SJCRH30 (cell line): ENCODE results near the gene CDKL4. TPM values are rescaled to one million over a fixed set of nuclear protein-coding genes. Genes with fewer than 3 reads are reported as not detected.
"Not testable (repeated sequence)": the region's sequence is repeated elsewhere in the genome, so short reads cannot be mapped to it uniquely, and the experiment has no call there.

ENCODE experiments used
- DNase-seq, 2 experiments: peaks; one replicate each; pipeline ENCODE4 v3.0.0-alpha.2; 2015 to 2020
- H3K27ac ChIP-seq: fragments of 250-450 bp; sonication (Bioruptor Pico); 2 replicates; pipeline ENCODE4 v1.5.1; 2020; ENCODE audit warnings: mild to moderate bottlenecking, moderate library complexity
- H3K27me3 ChIP-seq: fragments of 250-450 bp; sonication (Bioruptor Pico); 2 replicates; pipeline ENCODE4 v1.5.1; 2020; ENCODE audit warnings: mild to moderate bottlenecking, moderate library complexity
- H3K36me3 ChIP-seq: fragments of 250-450 bp; sonication (Bioruptor Pico); 2 replicates; pipeline ENCODE4 v1.5.1; 2020; ENCODE audit warnings: mild to moderate bottlenecking, moderate library complexity
- H3K4me1 ChIP-seq: fragments of 250-450 bp; sonication (Bioruptor Pico); 2 replicates; pipeline ENCODE4 v1.5.1; 2020; ENCODE audit warnings: mild to moderate bottlenecking, moderate library complexity
- H3K4me3 ChIP-seq: fragments of 250-450 bp; sonication (Bioruptor Pico); 2 replicates; pipeline ENCODE4 v1.5.1; 2020; ENCODE audit warnings: mild to moderate bottlenecking, moderate library complexity
- H3K9me3 ChIP-seq: fragments of 250-450 bp; sonication (Bioruptor Pico); replicated peaks from 2 replicates; pipeline ENCODE4 v1.5.1; 2020; ENCODE audit warnings: mild to moderate bottlenecking, moderate library complexity
- total RNA-seq: library from RNA; depleted of rRNA; stranded (reverse); fragments of >200 nt; shearing (Covaris generic); gene quantifications from 2 replicates; pipeline ENCODE4 v1.2.3, GENCODE V29; 2014

Gene CDKL4
- total RNA-seq, 1 experiment from 2014 or later = 0.12 TPM

- no peak for DNase-seq
- no peaks in the 10 kb centered on the region for H3K27me3 ChIP-seq
- H3K27ac ChIP-seq = no peak overlapping the region
- no peaks in the 10 kb centered on the region for H3K4me1 ChIP-seq
- no peaks in the 10 kb centered on the region for H3K9me3 ChIP-seq
- no peak overlapping the region for H3K4me3 ChIP-seq
- peaks cover 33% of the 10 kb centered on the region for H3K36me3 ChIP-seq
These were observed 2.7 kb upstream of the CDKL4 start for GRCh38 chr2:39246382-39246980.

- not testable (repeated sequence) for H3K4me1 ChIP-seq, H3K9me3 ChIP-seq, H3K27ac ChIP-seq, H3K27me3 ChIP-seq, DNase-seq, H3K4me3 ChIP-seq
- H3K36me3 ChIP-seq = peaks cover 20% of the 10 kb centered on the region
These were observed 1.3 kb upstream of the CDKL4 start for GRCh38 chr2:39244963-39245625.

- peaks cover 12% of the 10 kb centered on the region for H3K36me3 ChIP-seq
- DNase-seq, H3K9me3 ChIP-seq, H3K27ac ChIP-seq, H3K4me3 ChIP-seq, H3K4me1 ChIP-seq, H3K27me3 ChIP-seq: not testable (repeated sequence)
These were observed 582 bp upstream of the CDKL4 start for GRCh38 chr2:39244241-39244862.

- no peak overlapping the region for H3K4me3 ChIP-seq
- H3K27me3 ChIP-seq = no peaks in the 10 kb centered on the region
- H3K36me3 ChIP-seq = no peaks in the 10 kb centered on the region
- no peak overlapping the region for H3K27ac ChIP-seq
- no peak for DNase-seq
- no peaks in the 10 kb centered on the region for H3K4me1 ChIP-seq
- H3K9me3 ChIP-seq = no peaks in the 10 kb centered on the region
These were observed 2.2 kb downstream of the CDKL4 start for GRCh38 chr2:39241588-39241987.

GRCh38 chr2:39240758-39241157 is 3.0 kb downstream of the CDKL4 start:
- no peak for DNase-seq
- H3K27me3 ChIP-seq = no peaks in the 10 kb centered on the region
- H3K9me3 ChIP-seq = no peaks in the 10 kb centered on the region
- no peak overlapping the region for H3K27ac ChIP-seq
- no peaks in the 10 kb centered on the region for H3K36me3 ChIP-seq
- H3K4me3 ChIP-seq = no peak overlapping the region
- no peaks in the 10 kb centered on the region for H3K4me1 ChIP-seq

GRCh38 chr2:39234754-39235153 is 9.0 kb downstream of the CDKL4 start:
- Histone ChIP-seq H3K36me3 (no peaks in the 10 kb centered on the region), H3K9me3 (no peaks in the 10 kb centered on the region), H3K27me3 (no peaks in the 10 kb centered on the region), H3K4me1 (no peaks in the 10 kb centered on the region), H3K4me3 (no peak overlapping the region), H3K27ac (no peak overlapping the region)
- no peak for DNase-seq

- no peaks in the 10 kb centered on the region for H3K27me3 ChIP-seq
- DNase-seq = no peak
These were observed 11.6 kb downstream of the CDKL4 start for GRCh38 chr2:39232141-39232540.

GRCh38 chr2:39228413-39229209 is 15.2 kb downstream of the CDKL4 start:
- no peak overlapping the region for H3K4me3 ChIP-seq
- no peak overlapping the region for H3K27ac ChIP-seq
- no peaks in the 10 kb centered on the region for H3K27me3 ChIP-seq
- no peaks in the 10 kb centered on the region for H3K9me3 ChIP-seq
- no peak for DNase-seq
- H3K4me1 ChIP-seq = no peaks in the 10 kb centered on the region
- no peaks in the 10 kb centered on the region for H3K36me3 ChIP-seq

More at GRCh38 chr2:39232141-39232540, 11.6 kb downstream of the CDKL4 start:
- H3K27ac ChIP-seq = no peak overlapping the region
- H3K9me3 ChIP-seq = no peaks in the 10 kb centered on the region
- no peak overlapping the region for H3K4me3 ChIP-seq
- H3K36me3 ChIP-seq = no peaks in the 10 kb centered on the region
- H3K4me1 ChIP-seq = no peaks in the 10 kb centered on the region

GRCh38 chr2:39227628-39228412 is 15.9 kb downstream of the CDKL4 start:
- DNase-seq = peak; percentile 66 to 86

GRCh38 chr2:39225567-39225966 is 18.2 kb downstream of the CDKL4 start:
- Histone ChIP-seq H3K9me3 (no peaks in the 10 kb centered on the region), H3K36me3 (no peaks in the 10 kb centered on the region), H3K27ac (no peak overlapping the region), H3K4me1 (no peaks in the 10 kb centered on the region), H3K4me3 (no peak overlapping the region), H3K27me3 (no peaks in the 10 kb centered on the region)
- DNase-seq = no peak

More at GRCh38 chr2:39227628-39228412, 15.9 kb downstream of the CDKL4 start:
- H3K4me3 ChIP-seq = peak overlapping the region; percentile 13; the same call in 1 of the 2 replicates
- H3K9me3 ChIP-seq = no peaks in the 10 kb centered on the region
- no peaks in the 10 kb centered on the region for H3K36me3 ChIP-seq
- H3K27ac ChIP-seq = no peak overlapping the region
- H3K27me3 ChIP-seq = no peaks in the 10 kb centered on the region
- H3K4me1 ChIP-seq = no peaks in the 10 kb centered on the region

- H3K27me3 ChIP-seq = no peaks in the 10 kb centered on the region
- H3K9me3 ChIP-seq = no peaks in the 10 kb centered on the region
- no peaks in the 10 kb centered on the region for H3K36me3 ChIP-seq
- DNase-seq = no peak
- H3K4me1 ChIP-seq = no peaks in the 10 kb centered on the region
- H3K27ac ChIP-seq = no peak overlapping the region
- no peak overlapping the region for H3K4me3 ChIP-seq
These were observed 19.9 kb downstream of the CDKL4 start for GRCh38 chr2:39223909-39224308.

GRCh38 chr2:39221459-39221858 is 22.3 kb downstream of the CDKL4 start:
- DNase-seq = no peak
- H3K9me3 ChIP-seq = no peaks in the 10 kb centered on the region

GRCh38 chr2:39220136-39220535 is 23.6 kb downstream of the CDKL4 start:
- Histone ChIP-seq H3K4me3 (no peak overlapping the region), H3K27ac (no peak overlapping the region), H3K36me3 (no peaks in the 10 kb centered on the region), H3K9me3 (no peaks in the 10 kb centered on the region), H3K27me3 (no peaks in the 10 kb centered on the region), H3K4me1 (no peaks in the 10 kb centered on the region)
- no peak for DNase-seq

More at GRCh38 chr2:39221459-39221858, 22.3 kb downstream of the CDKL4 start:
- Histone ChIP-seq H3K4me3 (no peak overlapping the region), H3K27ac (no peak overlapping the region), H3K27me3 (no peaks in the 10 kb centered on the region), H3K36me3 (no peaks in the 10 kb centered on the region), H3K4me1 (no peaks in the 10 kb centered on the region)

GRCh38 chr2:39218391-39218790 is 25.4 kb downstream of the CDKL4 start:
- Histone ChIP-seq H3K4me1 (no peaks in the 10 kb centered on the region), H3K4me3 (no peak overlapping the region), H3K27me3 (no peaks in the 10 kb centered on the region), H3K9me3 (no peaks in the 10 kb centered on the region), H3K36me3 (no peaks in the 10 kb centered on the region), H3K27ac (no peak overlapping the region)
- no peak for DNase-seq
